Measurements from ENCODE around the gene ADARB2.

Gene ADARB2

GRCh38 chr10:1417574-1417973 is 319.8 kb downstream of the ADARB2 start (continued):
- TF ChIP-seq ZNF561 (tag by site-specific recombination; IDR thresholded peaks at IDR 0.05; ENCODE audit: borderline replicate concordance) = no peak
- TF ChIP-seq ZNF423 (tag by site-specific recombination; IDR thresholded peaks at IDR 0.05) = no peak

DNA sequence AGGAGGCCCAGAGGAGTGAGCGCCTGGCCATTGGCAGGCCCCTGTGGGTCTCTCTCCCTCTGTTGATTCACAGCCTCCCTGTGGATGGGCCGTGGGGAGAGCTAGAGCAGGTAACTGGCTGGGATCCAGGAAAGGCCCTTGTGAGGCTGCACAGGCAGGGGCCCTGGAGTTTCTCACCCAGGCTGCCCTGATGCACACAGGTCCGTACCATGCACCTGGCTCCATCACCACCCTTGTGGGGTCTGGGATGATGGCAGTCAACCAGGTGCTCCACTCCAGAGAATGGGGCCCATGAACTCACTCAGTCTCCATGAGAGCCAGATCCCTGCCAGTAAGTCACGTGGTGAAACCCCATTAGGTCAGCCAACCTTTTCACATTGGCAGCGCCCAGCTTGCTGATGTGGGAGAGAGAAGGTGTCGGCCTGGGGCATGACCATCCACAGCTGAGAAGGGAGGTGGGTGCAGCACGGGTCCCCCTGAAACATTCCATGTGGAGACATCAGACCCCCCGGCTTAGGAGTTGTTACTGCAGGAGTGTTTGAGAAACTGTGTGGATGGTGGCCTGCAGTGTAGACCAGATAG is 320.8 kb downstream of the ADARB2 start:
- CTCF ChIA-PET = no interaction called here
- Histone ChIP-seq H3K4me1 (ENCODE audit: control insufficient read depth, insufficient read depth, low read length) (no peaks in the 10 kb centered on the region), H3K4me3 (ENCODE audit: low read depth, low read length) (no peak overlapping the region), H3K27ac (ENCODE audit: extremely low read depth, low read depth, low read length) (no peak overlapping the region), H3K9me3 (ENCODE audit: control insufficient read depth, insufficient read depth, low read depth, low read length) (no peaks in the 10 kb centered on the region), H3K36me3 (ENCODE audit: control insufficient read depth in 2 of 2, insufficient read depth in 1 of 2, low read length in 2 of 2) (no peaks in the 10 kb centered on the region)
- POLR2A ChIA-PET = no interaction called here
- TF ChIP-seq ZNF239 (tag by site-specific recombination; IDR thresholded peaks at IDR 0.05) (no peak), HOXD13 (CRISPR knock-in tag; IDR thresholded peaks at IDR 0.05; ENCODE audit: borderline replicate concordance) (no peak), ZNF214 (tag by site-specific recombination; IDR thresholded peaks at IDR 0.05; ENCODE audit: borderline replicate concordance) (no peak), ZNF548 (tag by site-specific recombination; IDR thresholded peaks at IDR 0.05) (no peak), RBAK (tag by site-specific recombination; IDR thresholded peaks at IDR 0.05) (no peak), ZNF449 (tag by site-specific recombination; IDR thresholded peaks at IDR 0.05) (no peak), ZSCAN30 (tag by site-specific recombination; IDR thresholded peaks at IDR 0.05) (no peak), ZNF610 (tag by site-specific recombination; IDR thresholded peaks at IDR 0.05; ENCODE audit: borderline replicate concordance) (no peak), ZBTB17 (tag by site-specific recombination; IDR thresholded peaks at IDR 0.05) (no peak), PBX3 (CRISPR knock-in tag; IDR thresholded peaks at IDR 0.05) (no peak), ZNF248 (tag by site-specific recombination; IDR thresholded peaks at IDR 0.05) (no peak), ZBTB48 (tag by site-specific recombination; IDR thresholded peaks at IDR 0.05) (no peak), SALL2 (tag by site-specific recombination; IDR thresholded peaks at IDR 0.05; ENCODE audit: borderline replicate concordance) (no peak), SETDB1 (IDR thresholded peaks at IDR 0.05; ENCODE audit: insufficient read length, low read length) (no peak)
- TF ChIP-seq, protein P1, sequence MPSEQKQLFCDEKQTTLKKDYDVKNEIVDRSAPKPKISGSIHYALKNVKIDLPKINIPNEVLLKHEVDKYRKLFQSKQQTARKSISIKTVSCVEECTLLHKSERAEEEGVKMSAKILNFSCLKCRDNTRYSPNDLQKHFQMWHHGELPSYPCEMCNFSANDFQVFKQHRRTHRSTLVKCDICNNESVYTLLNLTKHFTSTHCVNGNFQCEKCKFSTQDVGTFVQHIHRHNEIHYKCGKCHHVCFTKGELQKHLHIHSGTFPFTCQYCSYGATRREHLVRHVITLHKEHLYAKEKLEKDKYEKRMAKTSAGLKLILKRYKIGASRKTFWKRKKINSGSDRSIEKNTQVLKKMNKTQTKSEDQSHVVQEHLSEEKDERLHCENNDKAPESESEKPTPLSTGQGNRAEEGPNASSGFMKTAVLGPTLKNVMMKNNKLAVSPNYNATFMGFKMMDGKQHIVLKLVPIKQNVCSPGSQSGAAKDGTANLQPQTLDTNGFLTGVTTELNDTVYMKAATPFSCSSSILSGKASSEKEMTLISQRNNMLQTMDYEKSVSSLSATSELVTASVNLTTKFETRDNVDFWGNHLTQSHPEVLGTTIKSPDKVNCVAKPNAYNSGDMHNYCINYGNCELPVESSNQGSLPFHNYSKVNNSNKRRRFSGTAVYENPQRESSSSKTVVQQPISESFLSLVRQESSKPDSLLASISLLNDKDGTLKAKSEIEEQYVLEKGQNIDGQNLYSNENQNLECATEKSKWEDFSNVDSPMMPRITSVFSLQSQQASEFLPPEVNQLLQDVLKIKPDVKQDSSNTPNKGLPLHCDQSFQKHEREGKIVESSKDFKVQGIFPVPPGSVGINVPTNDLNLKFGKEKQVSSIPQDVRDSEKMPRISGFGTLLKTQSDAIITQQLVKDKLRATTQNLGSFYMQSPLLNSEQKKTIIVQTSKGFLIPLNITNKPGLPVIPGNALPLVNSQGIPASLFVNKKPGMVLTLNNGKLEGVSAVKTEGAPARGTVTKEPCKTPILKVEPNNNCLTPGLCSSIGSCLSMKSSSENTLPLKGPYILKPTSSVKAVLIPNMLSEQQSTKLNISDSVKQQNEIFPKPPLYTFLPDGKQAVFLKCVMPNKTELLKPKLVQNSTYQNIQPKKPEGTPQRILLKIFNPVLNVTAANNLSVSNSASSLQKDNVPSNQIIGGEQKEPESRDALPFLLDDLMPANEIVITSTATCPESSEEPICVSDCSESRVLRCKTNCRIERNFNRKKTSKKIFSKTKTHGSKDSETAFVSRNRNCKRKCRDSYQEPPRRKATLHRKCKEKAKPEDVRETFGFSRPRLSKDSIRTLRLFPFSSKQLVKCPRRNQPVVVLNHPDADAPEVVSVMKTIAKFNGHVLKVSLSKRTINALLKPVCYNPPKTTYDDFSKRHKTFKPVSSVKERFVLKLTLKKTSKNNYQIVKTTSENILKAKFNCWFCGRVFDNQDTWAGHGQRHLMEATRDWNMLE (tag by site-specific recombination; conservative IDR thresholded peaks at IDR 0.05; ENCODE audit: low read depth) = no peak
- TF ChIP-seq, protein P2, sequence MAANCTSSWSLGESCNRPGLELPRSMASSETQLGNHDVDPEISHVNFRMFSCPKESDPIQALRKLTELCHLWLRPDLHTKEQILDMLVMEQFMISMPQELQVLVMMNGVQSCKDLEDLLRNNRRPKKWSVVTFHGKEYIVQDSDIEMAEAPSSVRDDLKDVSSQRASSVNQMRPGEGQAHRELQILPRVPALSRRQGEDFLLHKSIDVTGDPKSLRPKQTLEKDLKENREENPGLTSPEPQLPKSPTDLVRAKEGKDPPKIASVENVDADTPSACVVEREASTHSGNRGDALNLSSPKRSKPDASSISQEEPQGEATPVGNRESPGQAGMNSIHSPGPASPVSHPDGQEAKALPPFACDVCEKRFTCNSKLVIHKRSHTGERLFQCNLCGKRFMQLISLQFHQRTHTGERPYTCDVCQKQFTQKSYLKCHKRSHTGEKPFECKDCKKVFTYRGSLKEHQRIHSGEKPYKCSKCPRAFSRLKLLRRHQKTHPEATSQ (tag by site-specific recombination; IDR thresholded peaks at IDR 0.05) = no peak
